GM12875 (cell line): Measurements from ENCODE around the gene SPAG5.
A peak's percentile ranks its signal among the peaks of the same experiment; 100 is the strongest.

ENCODE experiments used
- H3K4me3 ChIP-seq: one replicate; pipeline ENCODE4 v1.5.1; 2011; ENCODE audit warnings: low read depth, low read length, control low read depth
- TF ChIP-seq, protein P1 (sequence below): IDR thresholded peaks from 2 replicates; pipeline ENCODE4 v1.5.1; 2011; ENCODE audit warnings: low read depth, mild to moderate bottlenecking, control low read depth, inconsistent platforms, low read length, moderate library complexity, borderline replicate concordance; ENCODE audit not compliant: insufficient read depth

The SPAG5 gene, protein sequence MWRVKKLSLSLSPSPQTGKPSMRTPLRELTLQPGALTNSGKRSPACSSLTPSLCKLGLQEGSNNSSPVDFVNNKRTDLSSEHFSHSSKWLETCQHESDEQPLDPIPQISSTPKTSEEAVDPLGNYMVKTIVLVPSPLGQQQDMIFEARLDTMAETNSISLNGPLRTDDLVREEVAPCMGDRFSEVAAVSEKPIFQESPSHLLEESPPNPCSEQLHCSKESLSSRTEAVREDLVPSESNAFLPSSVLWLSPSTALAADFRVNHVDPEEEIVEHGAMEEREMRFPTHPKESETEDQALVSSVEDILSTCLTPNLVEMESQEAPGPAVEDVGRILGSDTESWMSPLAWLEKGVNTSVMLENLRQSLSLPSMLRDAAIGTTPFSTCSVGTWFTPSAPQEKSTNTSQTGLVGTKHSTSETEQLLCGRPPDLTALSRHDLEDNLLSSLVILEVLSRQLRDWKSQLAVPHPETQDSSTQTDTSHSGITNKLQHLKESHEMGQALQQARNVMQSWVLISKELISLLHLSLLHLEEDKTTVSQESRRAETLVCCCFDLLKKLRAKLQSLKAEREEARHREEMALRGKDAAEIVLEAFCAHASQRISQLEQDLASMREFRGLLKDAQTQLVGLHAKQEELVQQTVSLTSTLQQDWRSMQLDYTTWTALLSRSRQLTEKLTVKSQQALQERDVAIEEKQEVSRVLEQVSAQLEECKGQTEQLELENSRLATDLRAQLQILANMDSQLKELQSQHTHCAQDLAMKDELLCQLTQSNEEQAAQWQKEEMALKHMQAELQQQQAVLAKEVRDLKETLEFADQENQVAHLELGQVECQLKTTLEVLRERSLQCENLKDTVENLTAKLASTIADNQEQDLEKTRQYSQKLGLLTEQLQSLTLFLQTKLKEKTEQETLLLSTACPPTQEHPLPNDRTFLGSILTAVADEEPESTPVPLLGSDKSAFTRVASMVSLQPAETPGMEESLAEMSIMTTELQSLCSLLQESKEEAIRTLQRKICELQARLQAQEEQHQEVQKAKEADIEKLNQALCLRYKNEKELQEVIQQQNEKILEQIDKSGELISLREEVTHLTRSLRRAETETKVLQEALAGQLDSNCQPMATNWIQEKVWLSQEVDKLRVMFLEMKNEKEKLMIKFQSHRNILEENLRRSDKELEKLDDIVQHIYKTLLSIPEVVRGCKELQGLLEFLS

DNA sequence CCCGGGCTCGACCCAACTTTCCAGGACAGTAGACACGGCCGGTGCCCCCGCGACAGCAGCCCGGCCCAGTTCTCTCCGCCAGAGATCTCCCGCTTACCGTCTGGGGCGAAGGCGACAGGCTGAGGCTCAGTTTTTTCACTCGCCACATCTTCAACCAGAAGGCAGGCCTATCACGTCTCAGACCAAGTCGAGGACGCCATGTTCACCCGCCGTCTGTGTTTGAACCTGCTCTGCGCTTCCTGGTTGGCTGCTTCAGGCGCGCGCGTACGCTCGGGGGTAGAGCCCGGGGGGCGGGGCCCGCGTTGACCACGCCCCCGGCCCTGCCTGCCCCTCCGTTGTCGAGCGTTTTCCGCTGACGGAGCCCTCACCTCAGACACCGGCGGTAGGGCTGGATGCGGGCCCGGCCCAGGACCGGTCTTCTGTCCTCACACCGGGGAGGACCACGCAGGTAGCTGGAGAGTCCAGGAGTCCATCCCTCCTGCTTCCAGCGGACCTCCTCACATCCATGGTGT lies at the start of gene SPAG5:
Gene SPAG5, minus strand, starts transcription at position 227 of the 512 bp plus-strand sequence. Its CDS starts 79 bp downstream, at position 148.
- TF ChIP-seq, protein P1, sequence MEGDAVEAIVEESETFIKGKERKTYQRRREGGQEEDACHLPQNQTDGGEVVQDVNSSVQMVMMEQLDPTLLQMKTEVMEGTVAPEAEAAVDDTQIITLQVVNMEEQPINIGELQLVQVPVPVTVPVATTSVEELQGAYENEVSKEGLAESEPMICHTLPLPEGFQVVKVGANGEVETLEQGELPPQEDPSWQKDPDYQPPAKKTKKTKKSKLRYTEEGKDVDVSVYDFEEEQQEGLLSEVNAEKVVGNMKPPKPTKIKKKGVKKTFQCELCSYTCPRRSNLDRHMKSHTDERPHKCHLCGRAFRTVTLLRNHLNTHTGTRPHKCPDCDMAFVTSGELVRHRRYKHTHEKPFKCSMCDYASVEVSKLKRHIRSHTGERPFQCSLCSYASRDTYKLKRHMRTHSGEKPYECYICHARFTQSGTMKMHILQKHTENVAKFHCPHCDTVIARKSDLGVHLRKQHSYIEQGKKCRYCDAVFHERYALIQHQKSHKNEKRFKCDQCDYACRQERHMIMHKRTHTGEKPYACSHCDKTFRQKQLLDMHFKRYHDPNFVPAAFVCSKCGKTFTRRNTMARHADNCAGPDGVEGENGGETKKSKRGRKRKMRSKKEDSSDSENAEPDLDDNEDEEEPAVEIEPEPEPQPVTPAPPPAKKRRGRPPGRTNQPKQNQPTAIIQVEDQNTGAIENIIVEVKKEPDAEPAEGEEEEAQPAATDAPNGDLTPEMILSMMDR: no peak
- peak within 1 kb of the TSS; percentile 96 for H3K4me3 ChIP-seq

DNA sequence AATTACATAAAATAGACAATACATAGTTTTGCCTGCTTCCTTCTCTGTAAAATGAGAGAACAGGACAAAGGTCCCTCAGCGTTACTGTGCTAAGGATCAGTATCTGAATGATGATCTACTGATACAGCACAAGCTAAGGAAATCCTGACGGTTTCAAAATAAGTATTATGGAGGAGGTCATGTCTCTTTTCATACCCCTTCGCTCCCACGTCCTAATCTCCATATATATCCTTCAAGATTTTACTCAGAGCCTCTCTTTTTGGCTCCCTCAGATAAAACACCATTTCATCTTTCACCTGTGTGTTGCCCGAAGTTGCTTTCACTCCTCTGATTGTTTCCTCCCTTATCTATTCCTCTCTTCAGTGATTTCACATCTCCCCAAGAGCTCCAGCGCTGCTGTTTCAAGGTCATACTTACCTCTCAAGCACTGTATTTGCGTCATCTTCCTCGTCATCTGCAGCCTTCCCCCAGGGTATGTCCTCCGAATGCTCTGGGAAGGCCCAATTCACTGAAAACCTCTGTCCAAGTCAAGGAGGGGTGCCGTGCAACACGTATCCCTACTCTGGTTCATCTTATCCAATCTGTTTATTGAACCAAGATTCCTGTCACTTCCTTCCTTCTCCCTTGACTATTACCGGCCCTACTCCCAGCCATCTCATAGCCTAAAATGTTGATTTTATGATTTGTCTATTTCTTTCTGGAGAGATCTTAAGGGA lies 47.4 kb upstream of the SPAG5 start:
- TF ChIP-seq, protein P1: no peak

DNA sequence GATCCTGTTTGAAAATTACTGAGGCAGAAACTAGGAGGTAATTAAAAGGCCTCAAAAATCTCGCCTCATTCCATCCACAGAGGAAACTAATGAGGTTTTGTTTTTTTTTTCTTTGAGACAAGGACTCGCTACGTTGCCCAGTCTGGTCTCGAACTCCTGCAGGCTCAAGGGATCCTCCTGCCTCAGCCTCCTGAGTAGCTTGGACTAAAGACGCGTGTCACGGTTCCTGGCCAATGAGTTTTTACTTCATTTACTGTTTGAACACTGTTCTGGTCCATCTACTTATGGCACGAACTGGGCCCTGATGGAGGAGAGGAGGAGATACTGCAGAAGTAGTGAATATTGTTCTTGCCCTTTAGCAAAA lies 46.7 kb upstream of the SPAG5 start:
- H3K4me3 ChIP-seq: peak overlapping the region; percentile 61
- TF ChIP-seq, protein P1: no peak

More for the DNA sequence above, 47.4 kb upstream of the SPAG5 start:
- H3K4me3 ChIP-seq: no peak overlapping the region

DNA sequence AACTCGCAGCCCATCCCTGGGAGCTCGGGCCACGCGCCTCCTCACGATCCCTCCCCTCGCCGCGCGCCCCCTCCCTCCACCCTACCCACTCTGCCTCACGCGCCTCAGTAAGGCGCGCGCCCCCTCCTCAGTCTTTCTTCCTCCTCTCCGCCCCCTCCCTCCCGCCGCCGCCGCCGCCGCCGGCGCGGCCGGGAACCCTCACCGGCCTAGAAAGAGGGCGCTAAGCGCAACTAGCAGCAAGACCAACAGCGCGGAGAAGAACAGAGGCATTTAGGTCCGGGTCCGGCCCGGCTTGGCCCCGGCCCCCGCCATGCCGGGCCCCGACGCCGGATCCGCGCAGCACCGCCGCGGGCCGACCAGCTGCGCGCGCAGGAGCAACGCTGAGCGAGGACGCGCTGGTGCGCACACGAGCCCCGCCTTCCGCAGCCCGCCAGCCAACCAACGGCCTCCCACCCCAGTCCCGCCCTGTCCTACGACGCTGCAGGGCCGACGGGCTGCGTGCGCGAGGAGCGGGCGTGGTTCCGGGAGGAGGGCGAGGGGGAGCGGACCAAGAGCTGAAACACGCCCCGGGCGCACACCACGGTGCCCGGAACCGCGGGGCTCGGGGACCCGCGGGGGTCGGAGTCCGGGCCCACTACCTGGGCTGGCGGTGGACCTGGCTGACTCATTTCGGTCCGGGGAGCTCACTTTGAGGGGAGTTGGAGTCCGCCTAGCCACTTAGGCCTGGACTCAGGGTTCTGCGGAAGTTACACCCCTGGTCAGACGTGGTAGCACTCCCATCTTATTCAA lies 46.2 kb upstream of the SPAG5 start, which contains the start of gene BLTP2:
Gene BLTP2, minus strand, starts transcription at position 372 of the 789 bp plus-strand sequence. Its CDS starts 102 bp downstream, at position 270.
- H3K4me3 ChIP-seq: peak within 1 kb of the TSS; percentile 99
- TF ChIP-seq, protein P1: no peak

DNA sequence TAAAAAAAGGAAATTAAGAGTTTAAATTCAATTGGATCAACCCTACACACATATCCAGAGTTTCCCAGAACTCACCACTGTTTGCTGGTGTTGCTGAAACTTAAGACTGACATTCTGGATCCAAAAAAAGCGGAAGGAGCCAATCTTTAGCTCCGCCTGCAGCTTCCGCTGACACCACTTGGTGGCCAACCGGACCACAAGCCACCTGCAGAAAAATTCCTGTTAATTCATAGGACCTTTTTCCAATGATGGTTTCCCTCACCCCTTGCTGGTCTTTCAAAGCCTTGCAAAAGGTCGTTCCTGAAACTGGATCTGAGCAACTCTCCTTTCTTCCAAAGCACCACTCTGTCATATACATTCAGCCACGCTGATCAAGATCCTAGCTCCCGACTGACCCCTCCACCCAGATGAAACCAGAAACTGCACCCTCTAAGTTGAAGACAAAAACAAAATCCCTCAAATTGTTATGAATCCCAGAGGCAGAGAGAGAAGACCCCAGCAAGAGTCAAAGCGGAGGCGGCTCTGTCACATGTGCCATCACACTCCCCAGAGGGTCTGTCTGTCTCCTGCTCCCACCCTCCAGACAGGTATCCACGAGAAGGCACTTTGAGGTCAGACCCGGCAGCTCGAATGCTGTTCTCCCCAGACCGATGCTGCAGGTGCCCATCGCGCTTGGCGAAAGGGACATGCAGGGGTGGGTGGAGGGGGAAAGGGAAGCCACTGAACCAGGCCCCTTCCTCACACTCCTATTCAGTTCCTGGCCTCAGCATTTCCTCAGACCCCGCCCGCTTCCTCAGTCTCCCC lies 45.4 kb upstream of the SPAG5 start:
- H3K4me3 ChIP-seq: peak overlapping the region; percentile 99
- TF ChIP-seq, protein P1: peak; percentile 49; the same call in 1 of the 2 replicates
